Ascending aorta (tissue), 2 donors: ENCODE data around the gene TBC1D5. TPM values are rescaled to one million over a fixed set of nuclear protein-coding genes. Genes with fewer than 3 reads are reported as not detected.

Source experiments
- DNase-seq, 2 donors: peaks; one replicate each; pipeline ENCODE4 v3.0.0-alpha.2; 2019; ENCODE audit warnings: low spot score in 2 of 2
- H3K27ac ChIP-seq, 2 donors: fragments of 200-600 bp; sonication (generic); one replicate each; pipeline ENCODE4 v1.5.1; 2016 to 2017; ENCODE audit warnings: mild to moderate bottlenecking in 1 of 2
- H3K27me3 ChIP-seq: fragments of 200-600 bp; sonication (generic); one replicate; pipeline ENCODE4 v1.5.1; 2017
- H3K36me3 ChIP-seq, 2 donors: fragments of 200-600 bp; sonication (generic); one replicate each; pipeline ENCODE4 v1.5.1; 2016
- H3K4me1 ChIP-seq, 2 donors: fragments of 200-600 bp; sonication (generic); one replicate each; pipeline ENCODE4 v1.5.1; 2016 to 2017; ENCODE audit warnings: mild to moderate bottlenecking in 1 of 2
- H3K4me3 ChIP-seq, 2 donors: fragments of 200-600 bp; sonication (generic); one replicate each; pipeline ENCODE4 v1.5.1; 2016 to 2017; ENCODE audit warnings: mild to moderate bottlenecking in 1 of 2
- H3K9me3 ChIP-seq, 2 donors: fragments of 200-600 bp; sonication (generic); one replicate each; pipeline ENCODE4 v1.5.1; 2016
- CTCF ChIP-seq, 3 experiments: fragments of 200-600 bp in 2 of 3; fragments of 450-650 bp in 1 of 3; sonication (generic) in 2 of 3; IDR thresholded peaks; one replicate each; pipeline ENCODE4 v1.5.1; 2016 to 2019; ENCODE audit warnings: antibody characterized with exemption in 3 of 3, mild to moderate bottlenecking in 1 of 3, moderate library complexity in 1 of 3
- intact Hi-C: fragments of 100-400 bp; cut with DNase I; formaldehyde crosslinking; loops from one replicate; pipeline ENCODE4 v1.15.1; 2023
- total RNA-seq: library from RNA; depleted of rRNA; stranded (reverse); fragments of >200 nt; gene quantifications from one replicate; pipeline ENCODE4 v1.1.0, GENCODE V29; 2016

Gene TBC1D5
- total RNA-seq, 1 donor from 2014 or later = 43.3 TPM

- no peak for TF ChIP-seq CTCF (IDR thresholded peaks at IDR 0.05)
- Histone ChIP-seq H3K27ac (no peak overlapping the region), H3K27me3 (no peaks in the 10 kb centered on the region), H3K36me3 (no peaks in the 10 kb centered on the region), H3K9me3 (no peaks in the 10 kb centered on the region), H3K4me3 (no peak overlapping the region), H3K4me1 (no peaks in the 10 kb centered on the region)
- intact Hi-C loops = no loop called here
- no peak for DNase-seq
Measured at GRCh38 chr3:17339132-17339575, 403.3 kb downstream of the TBC1D5 start.

GRCh38 chr3:17336291-17336690, 406.1 kb downstream of the TBC1D5 start:
- Histone ChIP-seq H3K9me3 (no peaks in the 10 kb centered on the region), H3K4me3 (no peak overlapping the region), H3K27me3 (no peaks in the 10 kb centered on the region), H3K4me1 (no peaks in the 10 kb centered on the region), H3K27ac (no peak overlapping the region), H3K36me3 (no peaks in the 10 kb centered on the region)
- no peak for DNase-seq
- intact Hi-C loops = no loop called here
- no peak for TF ChIP-seq CTCF (IDR thresholded peaks at IDR 0.05)

GRCh38 chr3:17333893-17334292, 408.5 kb downstream of the TBC1D5 start:
- no peak for TF ChIP-seq CTCF (IDR thresholded peaks at IDR 0.05)
- H3K36me3 ChIP-seq = no peaks in the 10 kb centered on the region
- H3K4me3 ChIP-seq = no peak overlapping the region
- H3K27ac ChIP-seq = no peak overlapping the region
- intact Hi-C loops = no loop called here
- no peaks in the 10 kb centered on the region for H3K27me3 ChIP-seq
- H3K4me1 ChIP-seq = no peaks in the 10 kb centered on the region
- no peaks in the 10 kb centered on the region for H3K9me3 ChIP-seq
- DNase-seq = no peak

GRCh38 chr3:17333446-17333845, 409.0 kb downstream of the TBC1D5 start:
- no peaks in the 10 kb centered on the region for H3K9me3 ChIP-seq
- TF ChIP-seq CTCF (IDR thresholded peaks at IDR 0.05) = no peak
- H3K27ac ChIP-seq = no peak overlapping the region
- no peak overlapping the region for H3K4me3 ChIP-seq
- no peaks in the 10 kb centered on the region for H3K4me1 ChIP-seq
- intact Hi-C loops = no loop called here
- no peaks in the 10 kb centered on the region for H3K36me3 ChIP-seq
- DNase-seq = no peak
- no peaks in the 10 kb centered on the region for H3K27me3 ChIP-seq

GRCh38 chr3:17330660-17331059, 411.8 kb downstream of the TBC1D5 start:
- Histone ChIP-seq H3K36me3 (no peaks in the 10 kb centered on the region), H3K9me3 (no peaks in the 10 kb centered on the region), H3K27me3 (no peaks in the 10 kb centered on the region), H3K4me1 (no peaks in the 10 kb centered on the region), H3K27ac (no peak overlapping the region), H3K4me3 (no peak overlapping the region)
- DNase-seq = no peak
- TF ChIP-seq CTCF (IDR thresholded peaks at IDR 0.05) = no peak
- intact Hi-C loops = no loop called here

GRCh38 chr3:17329927-17330326, 412.5 kb downstream of the TBC1D5 start:
- no peaks in the 10 kb centered on the region for H3K36me3 ChIP-seq
- no peaks in the 10 kb centered on the region for H3K27me3 ChIP-seq
- no peak overlapping the region for H3K27ac ChIP-seq
- no peak overlapping the region for H3K4me3 ChIP-seq
- H3K4me1 ChIP-seq = no peaks in the 10 kb centered on the region
- intact Hi-C loops = no loop called here
- H3K9me3 ChIP-seq = no peaks in the 10 kb centered on the region
- no peak for TF ChIP-seq CTCF (IDR thresholded peaks at IDR 0.05)
- DNase-seq = no peak
